IPS DF 6.9 (cell line): Measurements from ENCODE around the gene COL4A3.

Source experiments
- DNase-seq: peaks from one replicate; pipeline ENCODE4 v3.0.0-alpha.2; 2013; ENCODE audit warnings: low read depth, low spot score
- H3K27ac ChIP-seq: one replicate; pipeline ENCODE4 v1.5.1; 2013; ENCODE audit warnings: low read length, control low read depth
- H3K27me3 ChIP-seq: 2 replicates; pipeline ENCODE4 v1.6.1; 2013; ENCODE audit warnings: mild to moderate bottlenecking, low read length; ENCODE audit not compliant: control insufficient read depth, insufficient read depth
- H3K36me3 ChIP-seq: 2 replicates; pipeline ENCODE4 v1.6.1; 2013; ENCODE audit warnings: low read length; ENCODE audit not compliant: control insufficient read depth, insufficient read depth
- H3K4me1 ChIP-seq: 2 replicates; pipeline ENCODE4 v1.6.1; 2013; ENCODE audit warnings: low read length; ENCODE audit not compliant: control insufficient read depth, insufficient read depth
- H3K4me3 ChIP-seq: 2 replicates; pipeline ENCODE4 v1.5.1; 2013; ENCODE audit warnings: mild to moderate bottlenecking, low read length
- H3K9me3 ChIP-seq: 2 replicates; pipeline ENCODE4 v1.6.1; 2013; ENCODE audit warnings: low read length, inconsistent platforms; ENCODE audit not compliant: control insufficient read depth, insufficient read depth
- WGBS: extraction: QIAGEN DNeasy Blood & Tissue Kit; methylation state at CpG from one replicate; pipeline ENCODE4 v1.1.7; 2013; ENCODE audit warnings: mixed read lengths, missing lambda C conversion rate; ENCODE audit not compliant: insufficient read length, insufficient coverage; 5-methylcytosine and 5-hydroxymethylcytosine counted together

COL4A3 gene

DNA sequence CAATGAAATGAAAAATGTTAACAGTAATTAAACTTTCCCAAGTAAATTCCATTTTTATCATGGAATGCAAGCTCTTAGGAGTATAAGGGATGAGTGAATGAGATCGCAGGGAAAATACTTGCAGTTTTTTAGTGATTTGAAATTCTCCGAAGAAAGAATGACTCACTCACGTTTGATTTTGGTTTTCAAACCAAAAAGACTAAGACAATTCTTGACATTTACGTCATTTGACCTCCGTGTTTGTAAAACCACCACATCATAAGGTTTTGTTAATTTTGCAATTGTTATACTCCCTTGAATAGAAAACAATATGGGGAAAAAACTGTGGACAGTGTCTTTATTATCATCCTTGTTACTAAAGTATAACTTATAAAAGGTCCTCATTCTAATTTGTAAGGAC lies 29.8 kb upstream of the COL4A3 start:
- DNase-seq: no peak
- no CpG with 5 or more reads among the region's 5 CpGs for WGBS
- Histone ChIP-seq H3K27me3 (no peaks in the 10 kb centered on the region), H3K27ac (no peak overlapping the region), H3K9me3 (no peaks in the 10 kb centered on the region), H3K4me3 (no peak overlapping the region), H3K36me3 (no peaks in the 10 kb centered on the region), H3K4me1 (no peaks in the 10 kb centered on the region)

DNA sequence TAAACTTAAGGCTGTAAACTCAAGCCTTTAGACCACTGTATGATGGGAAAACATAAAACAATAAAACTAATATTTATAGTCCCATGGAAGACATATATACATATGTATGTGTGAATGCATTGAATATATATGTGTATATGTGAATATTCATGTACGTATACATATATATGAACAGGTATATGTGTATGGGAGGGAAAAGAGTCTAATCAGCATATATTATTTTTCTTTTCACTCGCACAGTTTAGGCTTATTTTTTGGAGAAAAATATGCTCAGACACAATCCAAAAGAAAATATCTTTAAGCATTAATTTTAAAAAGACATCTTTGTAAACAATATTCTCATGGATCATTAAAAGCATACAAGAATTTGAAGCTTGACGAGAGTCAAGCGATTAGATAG lies 23.1 kb upstream of the COL4A3 start:
- 100% methylated on average over 2 of the region's 4 CpGs for WGBS
- H3K4me3 ChIP-seq: no peak overlapping the region
- DNase-seq: no peak
- H3K27me3 ChIP-seq: no peaks in the 10 kb centered on the region
- no peaks in the 10 kb centered on the region for H3K9me3 ChIP-seq
- no peak overlapping the region for H3K27ac ChIP-seq
- H3K36me3 ChIP-seq: no peaks in the 10 kb centered on the region
- H3K4me1 ChIP-seq: no peaks in the 10 kb centered on the region

- WGBS: no CpG with 5 or more reads among the region's 1 CpG
Observed at GRCh38 chr2:227143895-227144294, 20.5 kb upstream of the COL4A3 start.

GRCh38 chr2:227146456-227146855 lies 18.0 kb upstream of the COL4A3 start:
- Histone ChIP-seq H3K27me3 (no peaks in the 10 kb centered on the region), H3K4me3 (no peak overlapping the region), H3K4me1 (no peaks in the 10 kb centered on the region), H3K27ac (no peak overlapping the region), H3K9me3 (no peaks in the 10 kb centered on the region), H3K36me3 (no peaks in the 10 kb centered on the region)
- no peak for DNase-seq
- WGBS: no CpG with 5 or more reads among the region's 6 CpGs

More at GRCh38 chr2:227143895-227144294, 20.5 kb upstream of the COL4A3 start:
- H3K4me1 ChIP-seq: no peaks in the 10 kb centered on the region
- no peaks in the 10 kb centered on the region for H3K9me3 ChIP-seq
- no peak overlapping the region for H3K4me3 ChIP-seq
- no peak for DNase-seq
- no peaks in the 10 kb centered on the region for H3K27me3 ChIP-seq
- no peaks in the 10 kb centered on the region for H3K36me3 ChIP-seq
- no peak overlapping the region for H3K27ac ChIP-seq

DNA sequence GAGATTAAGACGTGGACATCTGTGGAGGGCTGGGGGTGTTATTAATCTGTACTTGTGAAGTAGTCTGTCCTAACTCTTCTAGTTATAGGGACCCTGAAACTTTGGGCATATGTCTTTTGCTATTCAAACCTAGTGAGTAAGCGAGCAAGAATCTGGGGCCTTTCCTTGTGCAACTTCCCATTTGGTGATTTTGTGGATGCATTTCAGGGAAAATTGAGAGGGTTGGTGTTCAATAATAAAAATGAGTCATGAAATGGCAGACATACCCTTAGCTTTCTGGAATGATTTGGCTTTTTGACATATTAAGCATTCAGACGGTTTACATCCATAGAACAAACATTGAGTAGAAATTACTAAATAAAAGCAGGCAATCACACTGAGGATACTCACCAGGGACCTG lies 17.4 kb upstream of the COL4A3 start:
- no peaks in the 10 kb centered on the region for H3K4me1 ChIP-seq
- H3K27me3 ChIP-seq: no peaks in the 10 kb centered on the region
- H3K9me3 ChIP-seq: no peaks in the 10 kb centered on the region
- H3K27ac ChIP-seq: no peak overlapping the region
- no peak for DNase-seq
- no peaks in the 10 kb centered on the region for H3K36me3 ChIP-seq
- no CpG with 5 or more reads among the region's 3 CpGs for WGBS
- H3K4me3 ChIP-seq: no peak overlapping the region

- H3K4me1 ChIP-seq: no peaks in the 10 kb centered on the region
- H3K27me3 ChIP-seq: no peaks in the 10 kb centered on the region
- H3K36me3 ChIP-seq: no peaks in the 10 kb centered on the region
- H3K27ac ChIP-seq: no peak overlapping the region
- DNase-seq: no peak
- no peaks in the 10 kb centered on the region for H3K9me3 ChIP-seq
- H3K4me3 ChIP-seq: no peak overlapping the region
- no CpG with 5 or more reads among the region's 2 CpGs for WGBS
Observed at GRCh38 chr2:227148106-227148505, 16.3 kb upstream of the COL4A3 start.

DNA sequence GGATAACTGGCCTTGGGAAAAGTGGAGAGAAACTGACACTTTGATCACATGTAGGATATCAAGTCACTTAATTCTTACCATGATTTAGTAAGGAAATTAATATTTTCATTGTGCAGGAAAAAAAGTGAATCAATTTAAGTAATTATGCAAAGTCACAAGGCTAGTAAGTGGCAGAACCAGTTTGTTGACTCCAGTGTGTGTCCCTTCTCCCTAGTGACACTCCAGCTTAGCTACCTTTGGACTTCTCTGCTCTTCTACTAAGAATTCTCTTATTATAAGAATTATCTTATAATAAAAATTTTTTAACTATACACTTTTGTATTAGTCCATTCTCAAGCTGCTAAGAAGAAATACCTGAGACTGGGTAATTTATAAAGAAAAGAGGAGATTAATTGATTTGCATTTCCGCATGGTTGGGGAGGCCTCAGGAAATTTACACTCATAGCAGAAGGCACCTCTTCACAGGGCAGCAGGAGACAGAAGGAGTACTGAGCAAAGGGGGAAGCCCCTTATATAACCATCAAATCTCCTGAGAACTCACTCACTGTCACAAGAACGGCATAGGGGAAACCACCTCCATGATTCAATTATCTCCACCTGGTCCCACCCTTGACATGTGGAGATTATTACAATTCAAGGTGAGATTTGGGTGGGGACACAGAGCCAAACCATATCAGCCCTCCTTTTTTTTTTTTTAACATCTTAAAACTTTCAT lies 14.0 kb upstream of the COL4A3 start:
- Histone ChIP-seq H3K9me3 (no peaks in the 10 kb centered on the region), H3K36me3 (no peaks in the 10 kb centered on the region), H3K4me1 (no peaks in the 10 kb centered on the region), H3K27me3 (no peaks in the 10 kb centered on the region), H3K4me3 (no peak overlapping the region), H3K27ac (no peak overlapping the region)
- no CpG with 5 or more reads among the region's 2 CpGs for WGBS
- no peak for DNase-seq

- no peaks in the 10 kb centered on the region for H3K36me3 ChIP-seq
- H3K4me3 ChIP-seq: no peak overlapping the region
- H3K27ac ChIP-seq: no peak overlapping the region
- no peaks in the 10 kb centered on the region for H3K9me3 ChIP-seq
- no CpG with 5 or more reads among the region's 2 CpGs for WGBS
- H3K4me1 ChIP-seq: no peaks in the 10 kb centered on the region
- no peak for DNase-seq
- no peaks in the 10 kb centered on the region for H3K27me3 ChIP-seq
Observed at GRCh38 chr2:227152093-227152766, 12.2 kb upstream of the COL4A3 start.

- H3K4me3 ChIP-seq: no peak overlapping the region
- DNase-seq: no peak
- no CpG with 5 or more reads among the region's 4 CpGs for WGBS
- H3K27me3 ChIP-seq: no peaks in the 10 kb centered on the region
- no peaks in the 10 kb centered on the region for H3K9me3 ChIP-seq
- H3K27ac ChIP-seq: no peak overlapping the region
- no peaks in the 10 kb centered on the region for H3K36me3 ChIP-seq
- H3K4me1 ChIP-seq: no peaks in the 10 kb centered on the region
Observed at GRCh38 chr2:227153307-227153706, 11.1 kb upstream of the COL4A3 start.

DNA sequence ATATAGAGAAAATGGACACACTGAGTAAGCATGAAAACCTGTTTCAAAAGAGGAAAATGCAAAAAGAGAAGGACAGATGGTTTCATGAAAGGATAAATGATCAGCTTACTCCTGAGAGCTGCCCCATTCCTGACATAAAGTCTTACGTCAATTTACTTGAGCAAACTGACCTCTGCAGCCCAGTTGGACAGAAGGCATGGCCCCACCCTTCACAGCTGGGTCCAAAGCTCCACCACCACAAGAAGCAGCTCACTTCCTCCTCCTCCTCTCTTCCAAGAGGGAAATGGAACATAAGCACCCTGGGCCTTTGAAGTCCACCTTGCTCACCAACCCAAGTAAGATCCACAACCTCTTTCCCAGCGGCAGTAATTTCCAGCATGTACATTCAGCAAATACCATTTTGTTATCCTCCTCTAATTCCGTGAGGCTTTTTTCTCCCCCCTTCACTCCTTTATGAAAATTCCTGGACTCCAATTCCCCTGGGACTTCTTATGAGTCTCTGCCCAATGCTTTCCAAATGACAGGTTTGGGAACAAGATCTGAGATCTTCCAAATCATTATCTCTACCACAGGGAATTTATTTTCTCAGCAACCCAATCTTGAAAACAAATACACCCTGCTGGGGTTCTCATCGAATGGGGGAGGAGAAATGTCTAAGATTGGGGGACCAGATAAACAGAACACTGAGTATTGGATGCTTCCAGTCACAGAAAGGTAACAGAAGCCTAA lies 10.5 kb upstream of the COL4A3 start:
- no CpG with 5 or more reads among the region's 4 CpGs for WGBS
- H3K9me3 ChIP-seq: no peaks in the 10 kb centered on the region
- H3K27me3 ChIP-seq: no peaks in the 10 kb centered on the region
- H3K4me1 ChIP-seq: no peaks in the 10 kb centered on the region
- H3K36me3 ChIP-seq: no peaks in the 10 kb centered on the region
- no peak for DNase-seq
- H3K27ac ChIP-seq: no peak overlapping the region
- no peak overlapping the region for H3K4me3 ChIP-seq
